Testis (tissue), 3 donors: ENCODE measurements around the gene PIP5K1B. TPM values are rescaled to one million over a fixed set of nuclear protein-coding genes. Genes with fewer than 3 reads are reported as not detected.

Experiments
- DNase-seq: peaks from one replicate; pipeline ENCODE4 v3.0.0-alpha.2; 2019
- H3K27ac ChIP-seq, 2 donors: fragments of 200-600 bp; sonication (generic); one replicate each; pipeline ENCODE4 v1.5.1; 2019
- H3K27me3 ChIP-seq: fragments of 200-600 bp; sonication (generic); one replicate; pipeline ENCODE4 v1.5.1; 2019
- H3K36me3 ChIP-seq: fragments of 200-600 bp; sonication (generic); one replicate; pipeline ENCODE4 v1.5.1; 2017; ENCODE audit warnings: low read depth; ENCODE audit errors: missing control alignments
- H3K4me1 ChIP-seq: fragments of 200-600 bp; sonication (generic); one replicate; pipeline ENCODE4 v1.5.1; 2019
- H3K4me3 ChIP-seq, 2 donors: fragments of 200-600 bp; sonication (generic); one replicate each; pipeline ENCODE4 v1.5.1; 2017 to 2019
- H3K9me3 ChIP-seq: fragments of 200-600 bp; sonication (generic); one replicate; pipeline ENCODE4 v1.5.1; 2017
- POLR2A ChIP-seq: fragments of 450-650 bp; IDR thresholded peaks from one replicate; pipeline ENCODE4 v1.6.1; 2017; ENCODE audit warnings: antibody characterized with exemption, mild to moderate bottlenecking, moderate library complexity
- WGBS, 2 donors: methylation state at CpG; one replicate each; pipeline ENCODE4 v1.1.5; 2018; 5-methylcytosine and 5-hydroxymethylcytosine counted together
- intact Hi-C: fragments of 100-400 bp; cut with DNase I; formaldehyde crosslinking; loops from one replicate; pipeline ENCODE4 v1.15.1; 2023; ENCODE audit warnings: low total_unique reads
- polyA plus RNA-seq: library from polyadenylated mRNA; stranded (reverse); fragments of 350-450 nt; fragmentation: Illumina TruSeq; extraction: RNeasy Lipid Tissue Mini Kit (QIAGEN cat#74804); gene quantifications from one replicate; pipeline ENCODE4 v1.2.3, GENCODE V29; 2014; ENCODE audit warnings: low read depth, low replicate concordance; ENCODE audit not compliant: insufficient read depth
- total RNA-seq, 2 donors: library from RNA; depleted of rRNA; stranded (reverse); fragments of >200 nt; gene quantifications; one replicate each; pipeline ENCODE4 v1.2.3, GENCODE V29; 2016
- TF ChIP-seq, protein P1 (sequence below), 3 experiments: fragments of 450-650 bp in 2 of 3; fragments of 200-600 bp in 1 of 3; sonication (generic) in 1 of 3; IDR thresholded peaks; one replicate each; pipeline ENCODE4 v1.5.1; 2016 to 2019; ENCODE audit warnings: antibody characterized with exemption in 3 of 3, mild to moderate bottlenecking in 2 of 3, moderate library complexity in 1 of 3

PIP5K1B gene
- total and polyA plus RNA-seq, 3 donors from 2014 or later = 53.6 to 70.5 (median 66.9) TPM

DNA sequence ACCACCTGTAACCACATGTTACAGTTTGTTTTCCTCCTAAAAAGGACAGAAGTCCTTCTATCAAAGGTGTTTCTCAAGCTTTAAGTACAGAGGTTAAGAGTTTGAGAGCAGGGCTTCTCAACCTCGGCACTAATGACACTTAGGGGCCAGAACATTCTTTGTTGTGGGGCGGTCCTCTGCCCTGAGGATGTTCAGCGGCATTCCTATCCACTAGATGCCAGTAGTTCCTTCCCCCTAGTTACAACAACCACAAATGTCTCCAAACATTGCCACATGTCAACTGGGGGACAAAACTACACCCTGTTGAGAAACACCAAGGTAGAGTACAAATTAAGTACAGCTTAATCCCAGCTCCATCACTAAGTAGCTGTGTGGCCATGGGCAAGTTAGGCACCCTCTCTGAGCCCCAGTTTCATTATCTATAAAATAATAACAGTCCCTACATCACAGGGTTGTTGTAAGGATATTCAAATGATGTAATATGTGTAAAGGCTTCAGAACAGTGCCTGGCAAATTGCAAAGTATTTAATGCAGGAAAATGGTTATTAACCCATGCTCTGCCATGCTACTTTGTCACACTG lies 44.6 kb downstream of the PIP5K1B start:
- no peak overlapping the region for H3K4me3 ChIP-seq
- 80 to 81% methylated on average over 3 of the region's 3 CpGs for WGBS, 2 donors
- H3K4me1 ChIP-seq = peaks cover 11% of the 10 kb centered on the region
- DNase-seq = no peak
- no peaks in the 10 kb centered on the region for H3K9me3 ChIP-seq
- no peaks in the 10 kb centered on the region for H3K27me3 ChIP-seq
- no peak overlapping the region for H3K27ac ChIP-seq
- TF ChIP-seq POLR2A = no peak
- TF ChIP-seq, protein P1, sequence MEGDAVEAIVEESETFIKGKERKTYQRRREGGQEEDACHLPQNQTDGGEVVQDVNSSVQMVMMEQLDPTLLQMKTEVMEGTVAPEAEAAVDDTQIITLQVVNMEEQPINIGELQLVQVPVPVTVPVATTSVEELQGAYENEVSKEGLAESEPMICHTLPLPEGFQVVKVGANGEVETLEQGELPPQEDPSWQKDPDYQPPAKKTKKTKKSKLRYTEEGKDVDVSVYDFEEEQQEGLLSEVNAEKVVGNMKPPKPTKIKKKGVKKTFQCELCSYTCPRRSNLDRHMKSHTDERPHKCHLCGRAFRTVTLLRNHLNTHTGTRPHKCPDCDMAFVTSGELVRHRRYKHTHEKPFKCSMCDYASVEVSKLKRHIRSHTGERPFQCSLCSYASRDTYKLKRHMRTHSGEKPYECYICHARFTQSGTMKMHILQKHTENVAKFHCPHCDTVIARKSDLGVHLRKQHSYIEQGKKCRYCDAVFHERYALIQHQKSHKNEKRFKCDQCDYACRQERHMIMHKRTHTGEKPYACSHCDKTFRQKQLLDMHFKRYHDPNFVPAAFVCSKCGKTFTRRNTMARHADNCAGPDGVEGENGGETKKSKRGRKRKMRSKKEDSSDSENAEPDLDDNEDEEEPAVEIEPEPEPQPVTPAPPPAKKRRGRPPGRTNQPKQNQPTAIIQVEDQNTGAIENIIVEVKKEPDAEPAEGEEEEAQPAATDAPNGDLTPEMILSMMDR (IDR thresholded peaks at IDR 0.05) = no peak
- intact Hi-C loops = no loop called here
- no peaks in the 10 kb centered on the region for H3K36me3 ChIP-seq

- no peak overlapping the region for H3K27ac ChIP-seq
- 70 to 80% methylated on average over 6 of the region's 6 CpGs for WGBS, 2 donors
- no peak overlapping the region for H3K4me3 ChIP-seq
- peaks cover 11% of the 10 kb centered on the region for H3K4me1 ChIP-seq
- no peaks in the 10 kb centered on the region for H3K9me3 ChIP-seq
- H3K27me3 ChIP-seq = no peaks in the 10 kb centered on the region
- TF ChIP-seq, protein P1 (IDR thresholded peaks at IDR 0.05) = no peak
- no peak for TF ChIP-seq POLR2A
- no peaks in the 10 kb centered on the region for H3K36me3 ChIP-seq
- intact Hi-C loops = no loop called here
- no peak for DNase-seq
Measured at GRCh38 chr9:68750255-68750654, 45.2 kb downstream of the PIP5K1B start.

DNA sequence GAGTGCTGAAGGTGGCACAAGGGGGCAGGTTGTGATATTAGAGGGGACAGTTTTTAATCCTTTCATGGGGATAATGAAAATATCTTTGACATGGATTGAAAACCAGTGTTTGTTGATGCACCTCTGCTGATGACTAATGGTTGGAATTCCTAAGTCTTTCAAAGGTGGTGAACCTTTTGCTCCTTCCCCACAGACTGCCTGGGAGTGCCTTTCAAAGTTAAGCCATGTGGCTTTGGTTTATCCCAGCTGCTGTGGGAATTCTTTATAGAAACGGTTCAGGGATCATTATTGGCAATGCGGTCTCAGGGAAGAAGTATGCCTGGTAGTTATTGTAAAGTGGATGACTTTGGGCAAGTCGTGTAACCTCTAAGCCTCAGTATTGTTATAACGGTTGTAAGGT lies 45.7 kb downstream of the PIP5K1B start:
- no peaks in the 10 kb centered on the region for H3K9me3 ChIP-seq
- intact Hi-C loops = no loop called here
- H3K36me3 ChIP-seq = no peaks in the 10 kb centered on the region
- no peaks in the 10 kb centered on the region for H3K27me3 ChIP-seq
- TF ChIP-seq, protein P1 (IDR thresholded peaks at IDR 0.05) = no peak
- TF ChIP-seq POLR2A = no peak
- 71 to 72% methylated on average over 4 of the region's 4 CpGs for WGBS, 2 donors
- no peak overlapping the region for H3K4me3 ChIP-seq
- no peak for DNase-seq
- no peak overlapping the region for H3K27ac ChIP-seq
- peaks cover 11% of the 10 kb centered on the region for H3K4me1 ChIP-seq

- no peak for DNase-seq
- Histone ChIP-seq H3K36me3 (no peaks in the 10 kb centered on the region), H3K27me3 (no peaks in the 10 kb centered on the region), H3K4me1 (peaks cover 8% of the 10 kb centered on the region), H3K9me3 (no peaks in the 10 kb centered on the region), H3K4me3 (no peak overlapping the region), H3K27ac (no peak overlapping the region)
- intact Hi-C loops = no loop called here
- TF ChIP-seq POLR2A = no peak
- TF ChIP-seq, protein P1 (IDR thresholded peaks at IDR 0.05) = no peak
Measured at GRCh38 chr9:68751556-68751955, 46.5 kb downstream of the PIP5K1B start.

GRCh38 chr9:68755051-68755450 lies 50.0 kb downstream of the PIP5K1B start:
- intact Hi-C loops = no loop called here
- no peak overlapping the region for H3K27ac ChIP-seq
- H3K36me3 ChIP-seq = no peaks in the 10 kb centered on the region
- no peaks in the 10 kb centered on the region for H3K27me3 ChIP-seq
- H3K4me1 ChIP-seq = no peaks in the 10 kb centered on the region
- DNase-seq = no peak
- TF ChIP-seq POLR2A = no peak
- TF ChIP-seq, protein P1 (IDR thresholded peaks at IDR 0.05) = no peak
- WGBS, 2 donors = 57 to 65% methylated on average over 1 of the region's 1 CpG
- no peak overlapping the region for H3K4me3 ChIP-seq
- H3K9me3 ChIP-seq = no peaks in the 10 kb centered on the region
